Activated T-helper 9 cell treated with anti-CD3 and anti-CD28 coated beads, Interleukin-2, amount 50 U/mL, for 16 hours (primary cell): Measurements from ENCODE around the gene NDUFS6.
"Not testable (repeated sequence)": the region's sequence is repeated elsewhere in the genome, so short reads cannot be mapped to it uniquely, and the experiment has no call there.

ENCODE experiments used
- DNase-seq: peaks from one replicate; pipeline ENCODE4 v3.0.0-alpha.2; 2020; ENCODE audit warnings: low read depth

Gene NDUFS6

GRCh38 chr5:1834022-1834551 is 32.9 kb downstream of the NDUFS6 start:
- DNase-seq = no peak

GRCh38 chr5:1834721-1835429 is 33.7 kb downstream of the NDUFS6 start:
- no peak for DNase-seq

- no peak for DNase-seq
Measured at GRCh38 chr5:1835431-1835830, 34.2 kb downstream of the NDUFS6 start.

- DNase-seq = no peak
Measured at GRCh38 chr5:1836176-1836890, 35.1 kb downstream of the NDUFS6 start.

GRCh38 chr5:1836891-1837880 is 36.0 kb downstream of the NDUFS6 start:
- no peak for DNase-seq

- no peak for DNase-seq
Measured at GRCh38 chr5:1838013-1838412, 36.8 kb downstream of the NDUFS6 start.

GRCh38 chr5:1840071-1840547 is 38.9 kb downstream of the NDUFS6 start:
- DNase-seq = no peak

GRCh38 chr5:1840741-1841521 is 39.7 kb downstream of the NDUFS6 start:
- DNase-seq = no peak

GRCh38 chr5:1842004-1842819 is 41.0 kb downstream of the NDUFS6 start:
- DNase-seq = no peak

GRCh38 chr5:1843761-1844160 is 42.6 kb downstream of the NDUFS6 start:
- DNase-seq = not testable (repeated sequence)

GRCh38 chr5:1844708-1845436 is 43.7 kb downstream of the NDUFS6 start:
- DNase-seq = no peak

- DNase-seq = no peak
Measured at GRCh38 chr5:1845696-1846095, 44.5 kb downstream of the NDUFS6 start.

GRCh38 chr5:1846583-1846982 is 45.4 kb downstream of the NDUFS6 start:
- DNase-seq = no peak

GRCh38 chr5:1847056-1847455 is 45.8 kb downstream of the NDUFS6 start:
- DNase-seq = no peak

GRCh38 chr5:1847611-1848010 is 46.4 kb downstream of the NDUFS6 start:
- DNase-seq = no peak

GRCh38 chr5:1850324-1851154 is 49.3 kb downstream of the NDUFS6 start:
- DNase-seq = no peak

- DNase-seq = no peak
Measured at GRCh38 chr5:1851290-1851934, 50.2 kb downstream of the NDUFS6 start.

GRCh38 chr5:1852324-1852947 is 51.2 kb downstream of the NDUFS6 start:
- DNase-seq = no peak
